PC-9 (cell line): Measurements from ENCODE around the gene BCKDHA. TPM values are rescaled to one million over a fixed set of nuclear protein-coding genes. Genes with fewer than 3 reads are reported as not detected.

Experiments
- BruUV-seq: library from RNA; stranded (reverse); fragments of 400-500 nt; replicated peaks from 2 replicates; lab custom pipeline; 2021; lab: Mats Ljungman, UMichigan
- CTCF ChIA-PET: fragments of 300-600 bp; sonication (Branson Sonifier 250); formaldehyde crosslinking; loops from one replicate; lab custom pipeline; 2022; ENCODE audit warnings: antibody characterized with exemption; lab: Charles Lee
- POLR2A ChIA-PET: fragments of 300-600 bp; sonication (Branson Sonifier 250); formaldehyde crosslinking; loops from one replicate; lab custom pipeline; 2022; ENCODE audit warnings: antibody characterized with exemption; ENCODE audit not compliant: unreplicated experiment; lab: Charles Lee
- DNase-seq, 2 experiments: peaks; one replicate each; pipeline versions ENCODE4 v3.0.0 to v3.0.0-alpha.2; 2015 to 2022; ENCODE audit warnings: mixed read lengths in 1 of 2
- H2AFZ ChIP-seq: fragments of 200-600 bp; sonication (generic); 2 replicates; pipeline ENCODE4 v1.8.1; 2017; ENCODE audit warnings: antibody characterized with exemption
- H3F3A ChIP-seq: fragments of 200-600 bp; sonication (generic); 2 replicates; pipeline ENCODE4 v1.8.1; 2017; ENCODE audit warnings: antibody characterized with exemption, mild to moderate bottlenecking, low read depth; ENCODE audit not compliant: insufficient read depth
- H3K27ac ChIP-seq: fragments of 200-600 bp; sonication (generic); 2 replicates; pipeline ENCODE4 v1.6.1; 2016; ENCODE audit warnings: mixed run types
- H3K27me3 ChIP-seq: fragments of 200-600 bp; sonication (generic); 2 replicates; pipeline ENCODE4 v1.6.1; 2016; ENCODE audit warnings: low read depth, mixed run types; ENCODE audit not compliant: insufficient read depth
- H3K36me3 ChIP-seq: fragments of 200-600 bp; sonication (generic); 2 replicates; pipeline ENCODE4 v1.6.1; 2016; ENCODE audit warnings: low read depth, mixed run types
- H3K4me1 ChIP-seq: fragments of 200-600 bp; sonication (generic); replicated peaks from 2 replicates; pipeline ENCODE4 v1.6.1; 2016; ENCODE audit warnings: mixed run types; ENCODE audit not compliant: insufficient read depth
- H3K4me2 ChIP-seq: fragments of 200-600 bp; sonication (generic); 2 replicates; pipeline ENCODE4 v1.6.1; 2017; ENCODE audit warnings: mixed run types
- H3K4me3 ChIP-seq: fragments of 200-600 bp; sonication (generic); 2 replicates; pipeline ENCODE4 v1.6.1; 2016; ENCODE audit warnings: mixed run types
- H3K79me2 ChIP-seq: fragments of 200-600 bp; sonication (generic); 2 replicates; pipeline ENCODE4 v1.6.1; 2017; ENCODE audit warnings: low read depth, mixed run types
- H3K9me2 ChIP-seq: fragments of 200-600 bp; sonication (generic); 2 replicates; pipeline ENCODE4 v1.8.1; 2017; ENCODE audit warnings: mild to moderate bottlenecking; ENCODE audit not compliant: insufficient read depth
- H3K9me3 ChIP-seq: fragments of 200-600 bp; sonication (generic); 2 replicates; pipeline ENCODE4 v1.8.1; 2016; ENCODE audit warnings: low read depth; ENCODE audit not compliant: insufficient read depth
- H4K20me1 ChIP-seq: fragments of 200-600 bp; sonication (generic); 2 replicates; pipeline ENCODE4 v1.8.1; 2017; ENCODE audit not compliant: insufficient read depth
- CTCF ChIP-seq: fragments of 200-600 bp; sonication (generic); conservative IDR thresholded peaks from 2 replicates; pipeline ENCODE4 v1.6.1; 2017; ENCODE audit warnings: mixed run types, antibody characterized with exemption, mild to moderate bottlenecking, moderate library complexity
- EZH2 ChIP-seq: fragments of 200-600 bp; sonication (generic); IDR thresholded peaks from 2 replicates; pipeline ENCODE4 v1.8.0; 2017; ENCODE audit warnings: antibody characterized with exemption, low read depth
- intact Hi-C: fragments of 100-400 bp; cut with micrococcal nuclease; formaldehyde crosslinking; loops from one replicate; pipeline ENCODE4 v1.10.0; 2022; ENCODE audit not compliant: unreplicated experiment
- total RNA-seq: library from RNA; stranded (reverse); gene quantifications from 2 replicates; pipeline ENCODE4 v1.2.3, GENCODE V29; 2021

Gene BCKDHA
- total RNA-seq, 1 experiment from 2014 or later, result 26.3 TPM

GRCh38 chr19:41412953-41413352 is 15.3 kb downstream of the BCKDHA start:
- CTCF ChIA-PET, result no interaction called here
- Histone ChIP-seq H3K9me2 (no peaks in the 10 kb centered on the region), H3K4me2 (no peak overlapping the region), H3K79me2 (no peaks in the 10 kb centered on the region), H3K36me3 (no peaks in the 10 kb centered on the region), H3K9me3 (no peaks in the 10 kb centered on the region), H3K4me3 (no peak overlapping the region), H2AFZ (no peak overlapping the region), H3K4me1 (peaks cover 9% of the 10 kb centered on the region), H3F3A (no peaks in the 10 kb centered on the region), H3K27ac (no peak overlapping the region), H4K20me1 (no peaks in the 10 kb centered on the region), H3K27me3 (no peaks in the 10 kb centered on the region)
- BruUV-seq, result no TSS peak
- POLR2A ChIA-PET, result no interaction called here
- TF ChIP-seq CTCF, result no peak
- no peak for TF ChIP-seq EZH2
- DNase-seq, result no peak
- intact Hi-C loops, result no loop called here

- no peak for TF ChIP-seq CTCF
- no peak for TF ChIP-seq EZH2
- Histone ChIP-seq H3K4me3 (no peak overlapping the region), H2AFZ (no peak overlapping the region), H3K79me2 (no peaks in the 10 kb centered on the region), H3K4me1 (peaks cover 6% of the 10 kb centered on the region), H3K27ac (no peak overlapping the region), H3K9me3 (no peaks in the 10 kb centered on the region), H3K36me3 (0 out of 2 replicates have a peak, but pooled peaks cover under 1% of the 10 kb centered on the region), H3K9me2 (no peaks in the 10 kb centered on the region), H4K20me1 (no peaks in the 10 kb centered on the region), H3F3A (no peaks in the 10 kb centered on the region), H3K27me3 (no peaks in the 10 kb centered on the region), H3K4me2 (no peak overlapping the region)
- intact Hi-C loops, result no loop called here
- CTCF ChIA-PET, result interaction anchor here (0.6 kb wide), 1 partner anchor 49 kb away, joined by 6 read pairs; no protein-coding TSS in a partner anchor
- no TSS peak for BruUV-seq
- DNase-seq, result no peak
- POLR2A ChIA-PET, result no interaction called here
These were observed 16.3 kb downstream of the BCKDHA start for GRCh38 chr19:41413947-41414346.

- intact Hi-C loops, result no loop called here
- H3K4me1 ChIP-seq, result peaks cover under 1% of the 10 kb centered on the region; the same call in 1 of the 2 replicates
- H3K4me2 ChIP-seq, result no peak overlapping the region
- CTCF ChIA-PET, result interaction anchor here (0.6 kb wide), 1 partner anchor 49 kb away, joined by 6 read pairs; no protein-coding TSS in a partner anchor
- no peaks in the 10 kb centered on the region for H3K9me3 ChIP-seq
- 0 out of 2 replicates have a peak, but pooled peaks cover 2% of the 10 kb centered on the region for H3K36me3 ChIP-seq
- no peaks in the 10 kb centered on the region for H3F3A ChIP-seq
- H3K27ac ChIP-seq, result no peak overlapping the region
- DNase-seq, result no peak
- no peak overlapping the region for H2AFZ ChIP-seq
- POLR2A ChIA-PET, result no interaction called here
- no peaks in the 10 kb centered on the region for H3K9me2 ChIP-seq
- no TSS peak for BruUV-seq
- no peaks in the 10 kb centered on the region for H4K20me1 ChIP-seq
- no peak for TF ChIP-seq CTCF
- TF ChIP-seq EZH2, result no peak
- no peaks in the 10 kb centered on the region for H3K27me3 ChIP-seq
- no peaks in the 10 kb centered on the region for H3K79me2 ChIP-seq
- H3K4me3 ChIP-seq, result no peak overlapping the region
These were observed 16.8 kb downstream of the BCKDHA start for GRCh38 chr19:41414461-41414860.
